OCI-LY3 (cell line): Measurements from ENCODE around the gene ERO1A.

ENCODE experiments used
- H2AFZ ChIP-seq: fragments of 200-600, 300-600 bp; shearing (Covaris generic); 2 replicates; pipeline ENCODE4 v1.6.0; 2014; ENCODE audit warnings: antibody characterized with exemption, low read depth, low read length
- H3K27ac ChIP-seq: fragments of 200-600, 300-600 bp; sonication (generic); 2 replicates; pipeline ENCODE4 v1.5.1; 2014; ENCODE audit warnings: mild to moderate bottlenecking, low read length, moderate library complexity, mixed read lengths
- H3K27me3 ChIP-seq: fragments of 200-600, 300-600 bp; sonication (generic); 2 replicates; pipeline ENCODE4 v1.6.1; 2014; ENCODE audit warnings: low read depth, low read length, mixed read lengths
- H3K36me3 ChIP-seq: fragments of 200-600, 300-600 bp; sonication (generic); replicated peaks from 2 replicates; pipeline ENCODE3; 2014; ENCODE audit warnings: low read depth, low read length, mixed read lengths
- H3K4me1 ChIP-seq: fragments of 300-600, 200-600 bp; sonication (generic); 2 replicates; pipeline ENCODE4 v1.6.1; 2014; ENCODE audit warnings: low read length, mixed read lengths
- H3K4me2 ChIP-seq: fragments of 200-600, 300-600 bp; sonication (generic); 2 replicates; pipeline ENCODE4 v1.6.1; 2014; ENCODE audit warnings: low read length, mixed read lengths
- H3K4me3 ChIP-seq: fragments of 300-600, 200-600 bp; sonication (generic); 2 replicates; pipeline ENCODE4 v1.5.1; 2014; ENCODE audit warnings: antibody characterized with exemption, mild to moderate bottlenecking, low read length, moderate library complexity
- H3K79me2 ChIP-seq: fragments of 300-600, 200-600 bp; shearing (Covaris generic); 2 replicates; pipeline ENCODE4 v1.6.1; 2014; ENCODE audit warnings: mild to moderate bottlenecking, low read length, mixed read lengths
- H3K9ac ChIP-seq: fragments of 300-600, 200-600 bp; shearing (Covaris generic); 2 replicates; pipeline ENCODE4 v1.6.0; 2014; ENCODE audit warnings: mild to moderate bottlenecking, low read length, moderate library complexity
- H3K9me3 ChIP-seq: fragments of 200-600, 300-600 bp; shearing (Covaris generic); 2 replicates; pipeline ENCODE4 v1.6.1; 2014; ENCODE audit warnings: low read length, mixed read lengths; ENCODE audit not compliant: insufficient read depth
- H4K20me1 ChIP-seq: fragments of 200-600, 300-600 bp; sonication (generic); 2 replicates; pipeline ENCODE4 v1.6.1; 2016; ENCODE audit warnings: low read length, mixed read lengths; ENCODE audit not compliant: insufficient read depth
- CTCF ChIP-seq: fragments of 200-600, 300-600 bp; sonication (generic); IDR thresholded peaks from 2 replicates; pipeline ENCODE4 v1.5.1; 2014; ENCODE audit warnings: antibody characterized with exemption, low read length, low read depth
- EZH2phosphoT487 ChIP-seq: fragments of 200-600 bp; shearing (Covaris generic); IDR thresholded peaks from 2 replicates; pipeline ENCODE4 v1.6.1; 2018; ENCODE audit warnings: antibody characterized with exemption, mixed run types, low read depth

The ERO1A gene

GRCh38 chr14:52703664-52704063 is 8.3 kb upstream of the ERO1A start:
- H2AFZ ChIP-seq = no peak overlapping the region

GRCh38 chr14:52703225-52703624 is 7.9 kb upstream of the ERO1A start:
- no peak overlapping the region for H3K9ac ChIP-seq
- H3K4me3 ChIP-seq = no peak overlapping the region
- H2AFZ ChIP-seq = no peak overlapping the region
- peaks cover 2% of the 10 kb centered on the region; the same call in 1 of the 2 replicates for H4K20me1 ChIP-seq
- H3K9me3 ChIP-seq = no peaks in the 10 kb centered on the region
- H3K4me1 ChIP-seq = peaks cover 18% of the 10 kb centered on the region
- H3K4me2 ChIP-seq = no peak overlapping the region
- TF ChIP-seq EZH2phosphoT487 (no peak), CTCF (no peak)
- no peaks in the 10 kb centered on the region for H3K36me3 ChIP-seq
- peaks cover 13% of the 10 kb centered on the region for H3K79me2 ChIP-seq
- no peaks in the 10 kb centered on the region for H3K27me3 ChIP-seq
- H3K27ac ChIP-seq = no peak overlapping the region

More at GRCh38 chr14:52703664-52704063, 8.3 kb upstream of the ERO1A start:
- no peaks in the 10 kb centered on the region for H3K27me3 ChIP-seq
- H3K79me2 ChIP-seq = peaks cover 17% of the 10 kb centered on the region
- H3K9ac ChIP-seq = no peak overlapping the region
- no peak overlapping the region for H3K4me3 ChIP-seq
- H3K36me3 ChIP-seq = peaks cover 4% of the 10 kb centered on the region
- TF ChIP-seq CTCF = no peak
- no peak for TF ChIP-seq EZH2phosphoT487
- peaks cover 4% of the 10 kb centered on the region; the same call in 1 of the 2 replicates for H4K20me1 ChIP-seq
- no peak overlapping the region for H3K27ac ChIP-seq
- H3K4me2 ChIP-seq = no peak overlapping the region
- peaks cover 22% of the 10 kb centered on the region for H3K4me1 ChIP-seq
- no peaks in the 10 kb centered on the region for H3K9me3 ChIP-seq

GRCh38 chr14:52701223-52701622 is 5.9 kb upstream of the ERO1A start:
- H3K79me2 ChIP-seq = no peaks in the 10 kb centered on the region
- no peaks in the 10 kb centered on the region for H3K36me3 ChIP-seq
- no peaks in the 10 kb centered on the region for H3K27me3 ChIP-seq
- H3K9ac ChIP-seq = no peak overlapping the region
- no peaks in the 10 kb centered on the region for H4K20me1 ChIP-seq
- H3K4me3 ChIP-seq = no peak overlapping the region
- H3K4me1 ChIP-seq = peaks cover 11% of the 10 kb centered on the region; the same call in 1 of the 2 replicates
- no peak overlapping the region for H3K4me2 ChIP-seq
- no peaks in the 10 kb centered on the region for H3K9me3 ChIP-seq
- no peak overlapping the region; the same call in 1 of the 2 replicates for H2AFZ ChIP-seq
- no peak overlapping the region for H3K27ac ChIP-seq
- no peak for TF ChIP-seq EZH2phosphoT487
- no peak for TF ChIP-seq CTCF

GRCh38 chr14:52700701-52701172 is 5.4 kb upstream of the ERO1A start:
- Histone ChIP-seq H2AFZ (no peak overlapping the region), H3K4me1 (peaks cover 11% of the 10 kb centered on the region; the same call in 1 of the 2 replicates), H4K20me1 (no peaks in the 10 kb centered on the region), H3K27ac (no peak overlapping the region), H3K9me3 (no peaks in the 10 kb centered on the region), H3K9ac (no peak overlapping the region), H3K4me3 (no peak overlapping the region), H3K36me3 (no peaks in the 10 kb centered on the region), H3K27me3 (no peaks in the 10 kb centered on the region), H3K79me2 (no peaks in the 10 kb centered on the region; the same call in 1 of the 2 replicates), H3K4me2 (no peak overlapping the region)
- TF ChIP-seq EZH2phosphoT487 (no peak), CTCF (no peak)
